ENCODE results near the gene OR6S1.

- TF ChIP-seq CTCF (IDR thresholded peaks at IDR 0.05) (no peak), POLR2AphosphoS5 (IDR thresholded peaks at IDR 0.05) (peak; percentile 5)
Observed at GRCh38 chr14:20620798-20621478, 20.6 kb downstream of the OR6S1 start.
